Immature natural killer cell (primary cell): ENCODE measurements around the gene PSPC1. TPM values are rescaled to one million over a fixed set of nuclear protein-coding genes. Genes with fewer than 3 reads are reported as not detected.
"Not testable (repeated sequence)": the region's sequence is repeated elsewhere in the genome, so short reads cannot be mapped to it uniquely, and the experiment has no call there.

Source experiments
- DNase-seq, 3 donors: peaks; one replicate each; pipeline ENCODE4 v3.0.0; 2022; ENCODE audit warnings: mixed read lengths in 1 of 3
- H3K27ac Mint-ChIP-seq, 6 donors: one replicate each; pipeline ENCODE4 v1.8.0; 2020; ENCODE audit warnings: mixed read lengths in 6 of 6, mild to moderate bottlenecking in 5 of 6, inconsistent platforms in 4 of 6, moderate library complexity in 3 of 6
- H3K27me3 Mint-ChIP-seq, 3 donors: one replicate each; pipeline ENCODE4 v1.8.0; 2020 to 2021; ENCODE audit warnings: low read depth in 3 of 3, mild to moderate bottlenecking in 3 of 3, mixed read lengths in 3 of 3, moderate library complexity in 3 of 3, inconsistent platforms in 1 of 3
- H3K36me3 Mint-ChIP-seq, 3 donors: one replicate each; pipeline ENCODE4 v1.8.0; 2020; ENCODE audit warnings: mixed read lengths in 3 of 3, inconsistent platforms in 2 of 3, mild to moderate bottlenecking in 2 of 3
- H3K4me1 Mint-ChIP-seq, 2 donors: one replicate each; pipeline ENCODE4 v1.8.0; 2020; ENCODE audit warnings: inconsistent platforms in 2 of 2, mild to moderate bottlenecking in 2 of 2, mixed read lengths in 2 of 2, moderate library complexity in 1 of 2
- H3K4me3 Mint-ChIP-seq, 5 donors: one replicate each; pipeline ENCODE4 v1.8.0; 2020; ENCODE audit warnings: mild to moderate bottlenecking in 5 of 5, mixed read lengths in 5 of 5, inconsistent platforms in 3 of 5, moderate library complexity in 3 of 5
- H3K9me3 Mint-ChIP-seq, 6 donors: one replicate each; pipeline ENCODE4 v1.8.0; 2020; ENCODE audit warnings: mild to moderate bottlenecking in 6 of 6, mixed read lengths in 6 of 6, inconsistent platforms in 4 of 6, moderate library complexity in 3 of 6
- polyA plus RNA-seq, 3 donors: library from polyadenylated mRNA; unstranded; fragments of 300-500 nt; fragmentation: Illumina TruSeq; gene quantifications; one replicate each; pipeline ENCODE4 v1.2.3, GENCODE V29; 2021

Gene PSPC1, protein sequence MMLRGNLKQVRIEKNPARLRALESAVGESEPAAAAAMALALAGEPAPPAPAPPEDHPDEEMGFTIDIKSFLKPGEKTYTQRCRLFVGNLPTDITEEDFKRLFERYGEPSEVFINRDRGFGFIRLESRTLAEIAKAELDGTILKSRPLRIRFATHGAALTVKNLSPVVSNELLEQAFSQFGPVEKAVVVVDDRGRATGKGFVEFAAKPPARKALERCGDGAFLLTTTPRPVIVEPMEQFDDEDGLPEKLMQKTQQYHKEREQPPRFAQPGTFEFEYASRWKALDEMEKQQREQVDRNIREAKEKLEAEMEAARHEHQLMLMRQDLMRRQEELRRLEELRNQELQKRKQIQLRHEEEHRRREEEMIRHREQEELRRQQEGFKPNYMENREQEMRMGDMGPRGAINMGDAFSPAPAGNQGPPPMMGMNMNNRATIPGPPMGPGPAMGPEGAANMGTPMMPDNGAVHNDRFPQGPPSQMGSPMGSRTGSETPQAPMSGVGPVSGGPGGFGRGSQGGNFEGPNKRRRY
- 10 to 100 TPM; 26.6 to 37.4 (median 36.6) TPM for polyA plus RNA-seq

DNA sequence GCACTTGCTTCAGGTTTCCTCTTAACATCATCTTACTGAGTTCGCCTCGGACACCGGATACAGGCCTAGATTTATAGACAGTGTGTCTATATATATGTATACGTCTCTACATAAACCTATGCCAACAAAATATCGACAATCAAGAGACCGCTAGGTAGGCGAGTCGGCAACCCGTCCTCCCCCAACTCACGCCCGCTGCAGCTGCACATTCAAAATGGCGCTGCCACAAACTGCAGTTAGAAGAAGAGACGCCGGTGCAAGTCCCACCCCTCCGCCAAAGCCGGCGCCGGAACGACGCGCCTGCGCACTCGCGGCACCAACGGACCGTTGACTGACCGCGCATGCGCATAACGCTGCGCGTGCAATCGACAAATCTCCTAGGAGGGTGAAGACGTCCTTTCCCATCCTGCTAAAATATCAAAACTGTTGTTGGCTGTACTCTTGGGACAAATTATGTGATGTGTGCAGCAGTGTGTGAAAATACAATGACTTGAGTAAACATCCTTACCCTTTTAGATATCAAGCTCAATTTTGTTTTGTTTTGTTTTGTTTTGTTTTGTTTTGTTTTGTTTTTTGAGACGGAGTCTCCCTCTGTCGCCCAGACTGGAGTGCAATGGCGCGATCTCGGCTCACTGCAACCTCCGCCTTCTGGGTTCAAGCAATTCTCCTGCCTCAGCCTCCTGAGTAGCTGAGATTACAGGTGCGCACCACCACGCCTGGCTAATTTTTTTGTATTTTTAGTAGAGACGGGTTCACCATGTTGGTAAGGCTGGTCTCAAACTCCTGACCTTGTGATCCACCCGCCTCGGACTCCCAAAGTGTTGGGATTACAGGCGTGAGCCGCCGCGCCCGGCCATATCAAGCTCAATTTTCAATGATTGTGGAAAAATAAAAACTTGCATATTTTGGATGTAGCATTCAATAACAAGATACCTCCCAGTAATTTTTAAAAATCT, at the start of gene PSPC1:
Gene PSPC1 (minus strand): TSS at position 219 of the 956 bp plus-strand sequence. CDS start 188 bp downstream, at position 31.
- H3K27ac Mint-ChIP-seq, result peak within 1 kb of the TSS; percentile 95 to 99 (median 98)
- peaks cover 12 to 13% of the 10 kb centered on the region in 2 donors for H3K4me1 Mint-ChIP-seq
- peak within 1 kb of the TSS; percentile 96 to 100 (median 99) for H3K4me3 Mint-ChIP-seq
- peaks cover 10 to 14% (median 11%) of the 10 kb centered on the region in 3 donors for H3K27me3 Mint-ChIP-seq
- H3K36me3 Mint-ChIP-seq, H3K9me3 Mint-ChIP-seq: not testable (repeated sequence)
- DNase-seq, result peak; percentile 94 to 96 (median 96)

DNA sequence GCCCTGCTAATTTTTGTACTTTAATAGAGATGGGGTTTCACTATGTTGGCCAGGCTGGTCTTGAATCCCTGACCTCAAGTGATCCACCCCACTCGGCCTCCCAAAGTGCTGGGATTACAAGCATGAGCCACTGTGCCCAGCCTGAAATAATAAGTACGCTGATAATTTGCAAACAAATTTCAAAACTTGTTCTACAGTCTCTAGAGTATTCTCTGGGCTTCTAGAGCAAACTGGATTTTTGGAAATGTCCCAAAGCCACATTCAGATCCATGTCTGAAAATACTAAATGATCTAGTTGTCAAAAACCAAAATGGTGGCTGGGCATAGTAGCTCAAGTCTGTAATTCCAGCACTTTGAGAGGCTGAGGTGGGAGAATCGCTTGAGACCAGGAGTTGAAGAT, 39.9 kb upstream of the PSPC1 start:
- Mint-ChIP-seq H3K4me1 (peaks cover 8 to 13% of the 10 kb centered on the region in 2 donors), H3K9me3 (no peaks in the 10 kb centered on the region), H3K36me3 (peaks cover 11 to 26% (median 24%) of the 10 kb centered on the region in 3 donors), H3K27me3 (no peaks in the 10 kb centered on the region), H3K4me3 (no peak overlapping the region), H3K27ac (no peak overlapping the region)
- DNase-seq, result no peak

DNA sequence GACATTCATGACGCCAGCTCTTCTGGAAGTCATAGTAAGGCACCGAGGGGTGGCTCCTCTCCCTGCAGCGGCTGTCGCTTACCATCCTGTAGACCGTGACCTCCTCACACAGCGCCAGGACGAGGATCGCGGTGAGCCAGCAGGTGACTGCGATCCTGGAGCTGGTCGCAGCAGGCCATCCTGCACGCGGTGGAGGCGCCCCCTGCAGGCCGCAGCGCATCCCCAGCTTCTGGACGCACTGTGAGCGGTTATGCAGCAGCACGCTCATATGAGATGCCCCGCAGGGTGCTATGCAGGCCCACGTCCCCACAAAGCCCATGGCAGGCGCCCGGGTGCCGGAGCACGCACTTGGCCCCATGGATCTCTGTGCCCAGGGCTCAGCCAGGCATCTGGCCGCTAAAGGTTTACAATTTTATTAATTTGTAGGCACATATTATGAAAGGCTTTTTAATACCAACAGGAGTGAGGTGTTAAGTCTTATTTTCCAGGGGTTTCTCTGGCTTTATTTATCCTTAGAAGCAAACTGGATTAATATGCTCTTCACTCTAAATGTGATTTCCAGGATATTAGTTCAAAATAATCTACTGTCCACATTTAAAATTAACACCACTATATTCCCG, 35.6 kb upstream of the PSPC1 start:
- Mint-ChIP-seq H3K4me1 (peaks cover 16 to 23% of the 10 kb centered on the region in 2 donors), H3K27me3 (peaks cover 0 to 3% (median 0%) of the 10 kb centered on the region in 3 donors), H3K36me3 (peaks cover 14 to 27% (median 14%) of the 10 kb centered on the region in 3 donors), H3K27ac (peak overlapping the region in 3 of 6 donors; percentile 79 to 87 (median 85)), H3K4me3 (no peak overlapping the region), H3K9me3 (no peaks in the 10 kb centered on the region)
- DNase-seq, result peak in 2 of 3 donors; percentile 12 to 19

DNA sequence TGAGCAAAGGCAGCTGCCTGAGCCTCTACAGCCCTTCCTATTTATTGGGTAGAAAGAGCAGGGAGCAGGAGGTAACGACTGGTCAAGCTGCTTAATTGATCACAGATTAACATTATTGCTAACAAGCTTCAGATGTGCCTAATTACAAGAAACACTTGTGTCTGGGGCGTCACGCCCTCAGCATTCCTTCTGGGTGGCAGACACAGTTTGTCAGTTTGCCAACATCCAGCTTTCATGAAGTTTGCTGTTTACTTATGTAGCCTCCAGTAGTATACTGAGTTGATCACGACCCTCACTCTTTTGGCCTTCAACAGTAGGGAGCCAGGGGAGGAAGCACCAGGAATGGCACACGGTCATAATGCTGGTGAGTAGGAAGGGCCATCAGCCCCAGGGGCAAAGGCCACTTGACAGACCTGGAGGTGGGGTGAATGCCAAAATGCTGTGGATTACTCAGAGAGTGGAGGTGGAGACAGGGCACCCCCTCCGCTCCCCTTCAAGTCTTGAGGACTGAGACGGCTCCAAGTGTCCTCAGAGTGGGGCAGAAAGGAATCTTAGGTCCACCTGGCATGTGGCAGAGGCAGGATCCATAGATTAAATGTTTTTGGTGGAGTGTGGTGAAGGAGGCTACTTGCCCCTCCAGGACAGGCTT, 34.9 kb upstream of the PSPC1 start:
- Mint-ChIP-seq H3K27me3 (peaks cover 0 to 3% (median 0%) of the 10 kb centered on the region in 3 donors), H3K4me3 (peak overlapping the region in 3 of 5 donors; percentile 8 to 52 (median 19)), H3K9me3 (no peaks in the 10 kb centered on the region), H3K4me1 (peaks cover 16 to 23% of the 10 kb centered on the region in 2 donors), H3K27ac (peak overlapping the region; percentile 2 to 87 (median 78)), H3K36me3 (peaks cover 14 to 27% (median 14%) of the 10 kb centered on the region in 3 donors)
- DNase-seq, result no peak

DNA sequence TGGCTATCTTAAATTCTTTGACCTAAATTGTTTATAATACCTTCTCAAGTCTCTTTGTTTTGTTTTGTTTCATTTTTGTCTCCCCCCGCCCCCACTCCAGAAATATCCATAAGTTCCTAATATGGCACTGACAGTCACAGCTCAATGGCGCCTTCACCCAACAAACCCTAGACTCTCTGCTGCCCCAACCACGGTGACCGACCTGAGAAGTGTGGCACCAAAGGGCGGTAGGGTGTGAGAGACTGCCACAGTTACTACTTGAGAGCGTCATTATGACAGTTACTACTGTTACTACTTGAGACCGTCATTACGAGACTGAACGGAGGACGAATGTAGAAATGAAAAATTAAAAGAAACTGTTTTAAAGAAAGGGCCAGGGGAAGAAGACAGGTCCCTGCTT, 34.4 kb upstream of the PSPC1 start:
- peak; percentile 63 to 72 (median 67) for DNase-seq
- peak overlapping the region in 3 of 5 donors; percentile 8 to 52 (median 19) for H3K4me3 Mint-ChIP-seq
- H3K27me3 Mint-ChIP-seq, result peaks cover 0 to 3% (median 0%) of the 10 kb centered on the region in 3 donors
- peak overlapping the region; percentile 2 to 87 (median 78) for H3K27ac Mint-ChIP-seq
- no peaks in the 10 kb centered on the region for H3K9me3 Mint-ChIP-seq
- H3K4me1 Mint-ChIP-seq, result peaks cover 16 to 23% of the 10 kb centered on the region in 2 donors
- peaks cover 14 to 24% (median 17%) of the 10 kb centered on the region in 3 donors for H3K36me3 Mint-ChIP-seq

DNA sequence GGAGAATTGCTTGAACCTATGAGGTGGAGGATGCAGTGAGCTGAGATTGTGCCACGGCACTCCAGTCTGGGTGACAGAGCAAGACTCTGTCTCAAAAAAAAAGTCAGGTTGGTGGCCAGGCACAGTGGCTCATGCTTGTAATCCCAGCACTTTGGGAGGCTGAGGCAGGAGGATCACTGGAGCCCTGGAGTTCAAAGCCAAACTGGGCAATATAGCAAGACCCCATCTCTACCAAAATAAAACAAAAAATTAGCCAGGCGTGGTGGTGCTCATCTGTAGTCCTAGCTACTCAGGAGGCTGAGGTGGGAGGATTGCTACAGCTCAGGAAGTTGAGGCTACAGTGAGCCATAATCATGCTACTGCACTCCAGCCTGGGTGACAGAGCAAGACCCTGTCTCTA, 33.1 kb upstream of the PSPC1 start:
- not testable (repeated sequence) for H3K9me3 Mint-ChIP-seq, DNase-seq, H3K4me3 Mint-ChIP-seq, H3K27me3 Mint-ChIP-seq, H3K27ac Mint-ChIP-seq
- Mint-ChIP-seq H3K4me1 (peaks cover 14 to 23% of the 10 kb centered on the region in 2 donors), H3K36me3 (peaks cover 14 to 25% (median 17%) of the 10 kb centered on the region in 3 donors)

DNA sequence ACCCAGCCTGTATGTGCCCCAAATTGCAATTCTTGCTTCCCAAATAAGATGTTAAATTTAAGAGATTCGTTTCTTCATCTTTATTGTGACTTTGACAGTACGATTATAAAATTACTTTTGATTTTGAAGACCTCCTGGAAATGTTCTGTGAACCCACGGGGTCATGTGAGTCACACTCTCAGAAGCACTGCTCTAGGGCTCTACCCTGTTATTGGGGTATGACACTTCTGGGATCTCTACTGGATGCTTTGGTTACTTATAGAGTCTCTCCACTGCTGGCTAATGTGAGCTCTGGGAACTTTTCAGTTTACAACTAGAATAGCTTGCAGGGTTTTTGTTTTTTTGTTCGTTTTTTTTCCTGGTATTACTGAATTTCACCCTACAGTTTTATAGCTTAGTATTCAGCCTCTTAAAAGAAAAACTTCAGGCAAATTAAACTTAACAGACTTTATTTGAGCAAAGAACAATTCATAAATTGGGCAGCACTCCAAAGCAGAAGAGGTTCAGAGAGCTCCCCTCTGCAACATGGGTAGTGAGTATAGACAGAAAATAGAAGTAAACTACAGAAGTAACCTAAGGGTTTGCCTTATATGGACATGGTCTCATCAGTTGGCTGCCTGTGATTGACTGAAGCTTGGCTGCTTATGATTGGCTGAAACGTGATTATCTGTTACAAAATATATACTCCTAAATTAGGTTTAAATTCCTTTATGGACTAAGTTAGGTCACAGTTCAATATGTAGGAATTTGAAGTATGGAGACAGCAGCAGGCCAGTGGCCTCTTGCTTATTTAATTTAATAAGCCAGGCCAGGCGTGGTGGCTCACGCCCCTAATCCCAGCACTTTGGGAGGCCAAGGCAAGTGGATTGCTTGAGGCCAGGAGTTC, 28.5 kb upstream of the PSPC1 start:
- no peaks in the 10 kb centered on the region for H3K9me3 Mint-ChIP-seq
- H3K36me3 Mint-ChIP-seq, result peaks cover 3 to 10% (median 6%) of the 10 kb centered on the region in 3 donors
- DNase-seq, result no peak
- no peak overlapping the region for H3K27ac Mint-ChIP-seq
- H3K4me1 Mint-ChIP-seq, result no peaks in the 10 kb centered on the region
- H3K27me3 Mint-ChIP-seq, result peaks cover 0 to 1% (median 0%) of the 10 kb centered on the region in 3 donors
- no peak overlapping the region for H3K4me3 Mint-ChIP-seq

DNA sequence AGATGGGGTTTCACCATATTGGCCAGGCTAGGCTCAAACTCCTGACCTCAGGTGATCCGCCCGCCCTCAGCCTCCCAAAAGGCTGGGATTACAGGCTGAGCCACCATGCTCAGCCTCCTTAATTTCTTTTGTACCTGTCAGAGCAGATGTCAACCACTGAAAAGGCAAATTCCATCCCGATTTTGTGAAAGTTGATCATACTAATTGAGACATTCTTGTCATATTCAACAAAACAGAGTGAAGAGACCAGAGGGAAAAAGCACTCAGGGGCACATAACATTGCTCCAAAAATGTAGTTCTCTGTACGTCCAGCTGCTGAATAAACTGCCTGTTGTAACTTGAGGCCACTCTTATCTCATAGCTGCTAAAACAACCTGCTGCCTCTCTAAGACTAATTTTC, 27.4 kb upstream of the PSPC1 start:
- Mint-ChIP-seq H3K36me3 (peaks cover 3 to 10% (median 6%) of the 10 kb centered on the region in 3 donors), H3K9me3 (no peaks in the 10 kb centered on the region), H3K27ac (no peak overlapping the region), H3K4me3 (no peak overlapping the region), H3K27me3 (peaks cover 0 to 1% (median 0%) of the 10 kb centered on the region in 3 donors), H3K4me1 (no peaks in the 10 kb centered on the region)
- DNase-seq, result no peak

DNA sequence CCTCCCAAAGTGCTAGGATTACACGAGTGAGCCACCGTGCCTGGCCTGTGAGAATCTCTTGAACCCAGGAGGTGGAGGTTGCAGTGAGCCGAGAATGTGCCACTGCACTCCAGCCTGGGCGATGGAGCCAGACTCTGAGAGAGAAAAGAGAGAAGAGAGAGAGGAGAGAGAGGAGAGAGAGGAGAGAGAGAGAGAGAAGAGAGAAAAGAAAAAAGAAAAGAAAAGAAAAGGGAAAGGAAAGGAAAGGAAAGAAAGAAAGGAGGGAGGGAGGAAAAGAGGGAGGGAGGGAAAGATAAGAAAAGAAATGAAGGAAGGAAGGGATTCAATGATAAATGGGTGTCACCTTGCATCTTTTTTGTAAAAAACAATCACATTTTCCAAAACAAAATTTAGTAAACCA, 23.0 kb upstream of the PSPC1 start:
- Mint-ChIP-seq H3K27ac (peak overlapping the region in 1 of 6 donors; percentile 80), H3K36me3 (peaks cover 0 to 3% (median 0%) of the 10 kb centered on the region in 3 donors), H3K27me3 (peaks cover 0 to 1% (median 0%) of the 10 kb centered on the region in 3 donors), H3K4me1 (no peaks in the 10 kb centered on the region), H3K9me3 (no peaks in the 10 kb centered on the region), H3K4me3 (no peak overlapping the region)
- DNase-seq, result no peak

DNA sequence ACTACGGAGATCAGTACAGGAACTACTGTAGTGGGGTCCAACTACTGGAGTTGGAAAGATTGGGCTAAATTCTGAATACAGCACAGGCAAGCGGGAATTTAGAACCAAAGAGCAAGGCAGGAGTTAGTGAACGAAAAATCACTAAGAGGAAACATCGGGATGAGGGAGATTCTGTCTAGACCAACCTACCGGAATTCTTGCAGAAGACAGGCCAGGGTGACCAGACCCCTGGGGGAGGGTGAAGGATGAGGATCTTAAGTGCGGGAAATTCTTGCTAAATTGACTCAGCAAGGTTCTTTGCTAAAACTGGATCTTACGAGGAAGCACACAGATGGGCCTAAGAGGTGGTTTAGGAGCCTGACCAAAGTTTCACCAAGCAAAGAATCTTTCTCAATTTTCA, 13.2 kb upstream of the PSPC1 start:
- Mint-ChIP-seq H3K4me1 (no peaks in the 10 kb centered on the region), H3K4me3 (no peak overlapping the region), H3K27me3 (peaks cover 0 to 1% (median 0%) of the 10 kb centered on the region in 3 donors), H3K27ac (no peak overlapping the region), H3K9me3 (no peaks in the 10 kb centered on the region), H3K36me3 (peaks cover 0 to 9% (median 8%) of the 10 kb centered on the region in 3 donors)
- DNase-seq, result no peak

DNA sequence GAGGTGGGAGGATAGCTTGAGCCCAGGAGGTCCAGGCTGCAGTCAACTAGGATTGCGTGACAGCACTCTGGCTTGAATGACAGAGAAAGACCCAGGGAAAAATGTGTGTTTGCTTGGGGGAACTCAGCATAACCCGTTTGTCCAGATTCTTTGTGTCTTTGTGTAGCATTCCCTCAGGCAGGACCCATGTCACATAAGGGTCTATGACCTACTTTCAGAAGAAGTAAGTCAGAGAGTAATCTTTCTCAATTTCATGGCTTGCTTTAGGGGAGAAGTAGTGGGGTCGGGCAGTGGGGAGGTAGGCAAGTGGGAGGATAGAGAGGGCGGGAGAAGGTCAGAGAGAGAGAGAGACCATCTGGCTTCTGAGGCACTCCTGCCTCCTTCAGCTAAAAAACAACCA, 11.9 kb upstream of the PSPC1 start:
- no peak for DNase-seq
- Mint-ChIP-seq H3K4me1 (no peaks in the 10 kb centered on the region), H3K9me3 (no peaks in the 10 kb centered on the region), H3K27me3 (peaks cover 0 to 1% (median 1%) of the 10 kb centered on the region in 3 donors), H3K4me3 (no peak overlapping the region), H3K27ac (no peak overlapping the region), H3K36me3 (peaks cover 0 to 5% (median 4%) of the 10 kb centered on the region in 3 donors)
